GM06990 (cell line): ENCODE results near the gene WDCP.
"Not testable (repeated sequence)": the region's sequence is repeated elsewhere in the genome, so short reads cannot be mapped to it uniquely, and the experiment has no call there.

Experiments
- DNase-seq: peaks from one replicate; pipeline ENCODE4 v3.0.0-alpha.2; 2011; ENCODE audit not compliant: insufficient read length; ENCODE audit errors: extremely low read depth
- H3K27me3 ChIP-seq: replicated peaks from 2 replicates; pipeline ENCODE4 v1.6.0; 2011; ENCODE audit warnings: low read length; ENCODE audit not compliant: control insufficient read depth, insufficient read depth
- H3K36me3 ChIP-seq: 2 replicates; pipeline ENCODE4 v1.5.1; 2011; ENCODE audit warnings: low read length; ENCODE audit not compliant: control insufficient read depth, insufficient read depth
- H3K4me3 ChIP-seq: replicated peaks from 2 replicates; pipeline ENCODE4 v1.5.1; 2011; ENCODE audit warnings: low read depth, mild to moderate bottlenecking, control low read depth, low read length
- TF ChIP-seq, protein P1 (sequence below): IDR thresholded peaks from 2 replicates; pipeline ENCODE4 v1.5.1; 2011; ENCODE audit warnings: low read length, control low read depth, mild to moderate bottlenecking, inconsistent platforms; ENCODE audit not compliant: insufficient read depth, poor library complexity, severe bottlenecking

Gene WDCP

DNA sequence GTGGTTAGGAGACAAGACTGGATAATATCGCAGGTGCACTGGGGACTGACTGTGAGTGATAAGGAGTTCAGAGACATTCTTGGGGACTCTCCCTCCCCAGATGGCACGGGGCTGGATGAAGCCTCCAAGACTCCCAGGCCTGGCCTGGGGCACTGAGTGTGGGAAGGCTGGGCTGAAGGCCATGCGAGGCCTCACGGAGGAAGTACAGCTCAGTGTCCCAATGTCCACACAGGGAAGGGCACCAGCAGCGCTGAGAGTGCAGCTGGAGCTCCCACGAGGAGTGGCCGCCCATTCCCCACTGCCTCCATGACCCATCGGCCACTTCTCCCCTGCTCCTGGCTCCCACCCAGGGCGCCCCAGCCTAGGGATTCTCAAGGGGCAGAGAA lies 30.8 kb downstream of the WDCP start:
- DNase-seq = no peak
- TF ChIP-seq, protein P1, sequence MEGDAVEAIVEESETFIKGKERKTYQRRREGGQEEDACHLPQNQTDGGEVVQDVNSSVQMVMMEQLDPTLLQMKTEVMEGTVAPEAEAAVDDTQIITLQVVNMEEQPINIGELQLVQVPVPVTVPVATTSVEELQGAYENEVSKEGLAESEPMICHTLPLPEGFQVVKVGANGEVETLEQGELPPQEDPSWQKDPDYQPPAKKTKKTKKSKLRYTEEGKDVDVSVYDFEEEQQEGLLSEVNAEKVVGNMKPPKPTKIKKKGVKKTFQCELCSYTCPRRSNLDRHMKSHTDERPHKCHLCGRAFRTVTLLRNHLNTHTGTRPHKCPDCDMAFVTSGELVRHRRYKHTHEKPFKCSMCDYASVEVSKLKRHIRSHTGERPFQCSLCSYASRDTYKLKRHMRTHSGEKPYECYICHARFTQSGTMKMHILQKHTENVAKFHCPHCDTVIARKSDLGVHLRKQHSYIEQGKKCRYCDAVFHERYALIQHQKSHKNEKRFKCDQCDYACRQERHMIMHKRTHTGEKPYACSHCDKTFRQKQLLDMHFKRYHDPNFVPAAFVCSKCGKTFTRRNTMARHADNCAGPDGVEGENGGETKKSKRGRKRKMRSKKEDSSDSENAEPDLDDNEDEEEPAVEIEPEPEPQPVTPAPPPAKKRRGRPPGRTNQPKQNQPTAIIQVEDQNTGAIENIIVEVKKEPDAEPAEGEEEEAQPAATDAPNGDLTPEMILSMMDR = no peak
- H3K27me3 ChIP-seq = no peaks in the 10 kb centered on the region

DNA sequence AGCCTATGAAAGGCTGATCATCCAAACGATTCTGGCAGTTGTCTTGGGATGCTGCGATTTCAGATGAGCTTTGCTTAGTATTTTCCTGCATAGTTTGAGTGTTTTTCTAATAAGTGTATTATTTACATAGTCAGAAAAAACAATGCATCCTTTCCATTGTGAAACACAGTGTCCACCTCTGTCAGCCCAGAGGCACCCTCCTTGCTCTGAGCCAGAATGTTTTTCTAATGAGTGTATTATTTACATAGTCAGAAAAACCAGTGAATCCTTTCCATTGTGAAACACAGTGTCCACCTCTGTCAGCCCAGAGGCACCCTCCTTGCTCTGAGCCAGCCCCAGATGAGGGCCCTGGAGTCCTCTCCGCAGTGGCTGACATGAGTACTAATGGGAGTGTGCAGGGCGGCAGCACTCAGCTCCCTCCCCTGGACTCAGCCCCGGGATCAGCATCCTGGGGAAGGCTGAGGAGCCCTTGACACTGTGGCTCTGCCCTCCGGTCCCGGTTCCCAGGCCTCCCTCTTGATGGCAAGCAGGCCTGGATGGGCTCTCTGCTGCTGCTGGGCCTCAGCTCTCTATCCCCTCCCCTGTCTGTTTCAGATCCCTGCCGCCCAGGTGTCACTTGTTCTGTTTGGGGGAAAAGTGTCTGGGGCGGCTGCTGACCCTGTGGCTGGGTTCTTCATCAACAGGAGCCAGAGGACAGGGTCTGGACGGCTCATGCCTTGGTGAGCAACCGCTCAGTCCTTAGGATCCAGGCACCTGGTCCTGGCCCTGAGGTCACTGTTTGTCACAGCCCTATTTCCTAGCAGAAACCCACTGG lies 31.4 kb downstream of the WDCP start:
- no peak for DNase-seq
- TF ChIP-seq, protein P1 = no peak
- Histone ChIP-seq H3K4me3 (no peak overlapping the region), H3K27me3 (no peaks in the 10 kb centered on the region), H3K36me3 (no peaks in the 10 kb centered on the region)

More for the DNA sequence above, 30.8 kb downstream of the WDCP start:
- Histone ChIP-seq H3K36me3 (no peaks in the 10 kb centered on the region), H3K4me3 (no peak overlapping the region)

DNA sequence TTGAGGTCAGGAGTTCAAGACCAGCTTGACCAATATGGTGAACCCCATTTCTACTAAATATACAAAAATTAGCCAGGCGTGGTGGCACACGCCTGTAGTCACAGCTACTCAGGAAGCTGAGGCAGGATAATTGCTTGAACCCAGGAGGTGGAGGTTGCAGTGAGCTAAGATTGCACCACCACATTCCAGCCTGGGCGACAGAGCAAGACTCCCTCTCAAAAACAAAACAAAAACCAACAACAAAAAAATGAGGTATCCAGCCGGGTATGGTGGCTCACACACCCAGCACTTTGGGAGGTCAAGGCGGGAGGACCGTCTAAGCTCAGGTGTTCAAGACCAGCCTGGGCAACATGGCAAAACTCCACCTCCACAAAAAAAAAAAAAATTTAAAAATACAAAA lies 32.3 kb downstream of the WDCP start:
- not testable (repeated sequence) for DNase-seq, H3K36me3 ChIP-seq, H3K27me3 ChIP-seq, H3K4me3 ChIP-seq

DNA sequence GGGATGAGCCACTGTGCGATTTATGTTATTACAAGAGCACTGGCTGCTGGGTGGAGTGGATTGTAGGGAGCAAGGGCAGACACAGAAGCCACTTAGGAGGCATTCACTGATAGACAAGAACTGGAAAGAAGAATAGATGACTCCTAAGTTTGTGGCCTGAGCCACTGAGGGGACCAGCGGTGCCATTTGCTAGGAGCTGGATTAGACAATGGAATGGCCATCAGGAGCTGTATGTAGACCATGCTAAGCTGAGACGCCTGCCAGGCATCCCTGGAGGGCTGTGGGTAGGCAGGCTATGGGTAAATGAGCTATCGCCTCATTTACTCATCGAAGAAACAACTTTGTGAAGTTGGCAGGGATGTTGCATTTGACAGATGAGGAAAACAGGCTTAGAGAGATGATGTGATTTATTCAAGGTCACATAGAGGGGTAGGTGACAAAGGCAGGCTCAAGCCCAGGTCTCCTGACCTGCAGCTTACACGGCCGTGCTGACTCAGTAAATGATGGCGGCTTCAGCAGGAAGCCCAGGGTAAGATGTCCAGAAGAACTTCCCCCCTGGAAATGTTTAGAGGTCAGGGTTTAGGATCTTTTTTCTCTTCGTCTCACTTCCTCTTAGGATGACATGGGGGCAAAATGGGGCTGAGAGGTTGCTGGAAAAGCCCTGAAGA lies 34.5 kb downstream of the WDCP start:
- Histone ChIP-seq H3K4me3 (no peak overlapping the region), H3K27me3 (no peaks in the 10 kb centered on the region; the same call in 1 of the 2 replicates), H3K36me3 (no peaks in the 10 kb centered on the region)
- TF ChIP-seq, protein P1 = no peak
- no peak for DNase-seq

DNA sequence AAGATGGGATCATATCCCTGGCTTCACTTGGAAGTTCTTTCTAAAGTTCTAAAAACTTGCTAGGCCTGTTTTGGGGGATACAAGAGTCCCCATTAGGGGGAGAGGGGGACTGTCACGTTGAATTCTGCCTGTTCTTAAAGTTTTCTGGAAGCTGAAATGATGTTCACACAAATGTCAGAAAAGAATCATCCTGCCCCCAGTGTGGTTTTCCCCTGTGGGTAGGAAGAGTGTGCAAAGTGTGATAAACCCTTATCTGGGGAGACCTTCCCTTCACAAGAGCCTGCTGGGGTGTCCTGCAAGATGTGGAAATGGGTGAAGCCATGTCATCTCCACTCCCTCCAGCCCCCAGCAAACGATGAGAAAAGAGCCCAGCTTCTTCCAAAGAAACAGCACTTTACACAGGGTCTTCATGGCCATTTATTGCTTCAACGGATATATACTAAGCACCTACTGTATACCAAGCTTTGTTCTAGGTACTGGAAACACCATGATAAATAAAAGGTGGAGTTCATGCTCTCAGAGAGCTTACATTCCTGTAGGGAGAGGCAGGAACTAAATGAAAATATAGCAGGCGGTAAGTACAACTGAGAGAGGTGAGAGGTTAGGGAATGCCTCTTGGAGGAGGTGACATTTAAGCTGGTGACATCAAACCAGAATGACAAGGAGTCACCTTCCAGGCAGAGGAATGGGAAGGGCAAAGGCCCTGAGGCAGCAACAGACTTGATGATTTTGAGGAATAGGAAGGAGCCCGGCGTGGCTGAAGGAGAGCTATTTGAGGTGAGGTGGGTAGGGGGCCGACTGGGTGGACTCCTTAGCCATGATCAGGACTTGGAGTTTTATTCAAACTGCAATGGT lies 35.7 kb downstream of the WDCP start:
- no peaks in the 10 kb centered on the region for H3K36me3 ChIP-seq
- no peak overlapping the region for H3K4me3 ChIP-seq
- DNase-seq = no peak
- no peaks in the 10 kb centered on the region; the same call in 1 of the 2 replicates for H3K27me3 ChIP-seq
- TF ChIP-seq, protein P1 = no peak
